Measurements from ENCODE around the gene KCNE5. TPM values are rescaled to one million over a fixed set of nuclear protein-coding genes. Genes with fewer than 3 reads are reported as not detected.
"Not testable (repeated sequence)": the region's sequence is repeated elsewhere in the genome, so short reads cannot be mapped to it uniquely, and the experiment has no call there.

The KCNE5 gene
- total RNA-seq, 1 donor from 2014 or later: 0.26 TPM

DNA sequence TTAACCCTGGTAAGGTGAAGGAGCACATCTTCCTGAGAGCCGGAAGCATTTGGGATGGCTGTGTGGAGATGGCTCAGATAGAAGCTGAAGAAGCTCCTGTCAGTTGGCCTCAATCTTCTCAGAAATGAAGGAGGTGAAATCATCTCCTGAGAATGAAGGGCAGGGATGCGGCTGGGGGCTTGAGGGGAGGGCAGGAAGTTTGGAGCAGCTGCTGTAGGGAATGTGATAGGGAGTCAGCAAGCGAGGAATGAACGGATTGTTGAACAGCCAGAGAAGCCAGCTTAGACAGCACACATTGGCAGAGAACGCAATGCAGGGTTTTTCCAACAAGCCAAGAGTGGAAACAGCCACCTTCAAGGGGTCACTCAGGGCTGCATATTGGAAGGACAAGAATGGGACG is 10.0 kb downstream of the KCNE5 start:
- DNase-seq (ENCODE audit: low spot score): no peak

- DNase-seq (ENCODE audit: low spot score): no peak
These were observed 23.5 kb downstream of the KCNE5 start for GRCh38 chrX:109601486-109601885.

- DNase-seq (ENCODE audit: low spot score): no peak
These were observed 24.7 kb downstream of the KCNE5 start for GRCh38 chrX:109600237-109600651.

DNA sequence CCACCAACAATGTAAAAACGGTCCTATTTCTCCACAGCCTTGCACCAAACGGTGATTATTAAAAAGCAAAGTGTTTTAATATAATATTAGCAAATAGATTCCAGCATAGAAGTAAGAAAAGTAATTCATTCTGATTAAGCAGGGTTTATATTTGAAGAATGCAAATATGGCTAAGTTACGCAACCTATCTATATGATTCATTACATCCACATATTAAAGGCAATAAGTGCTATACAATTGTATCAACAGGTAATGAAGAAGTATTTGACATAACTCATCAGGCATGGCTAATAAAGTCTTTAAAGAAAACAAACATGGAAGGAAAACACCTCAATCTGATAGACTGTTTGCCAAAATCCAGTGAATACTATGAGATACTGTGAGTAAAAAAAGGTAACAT is 29.0 kb downstream of the KCNE5 start:
- no peak for DNase-seq (ENCODE audit: low spot score)

GRCh38 chrX:109590176-109590575 is 34.8 kb downstream of the KCNE5 start:
- no peak for DNase-seq (ENCODE audit: low spot score)

DNA sequence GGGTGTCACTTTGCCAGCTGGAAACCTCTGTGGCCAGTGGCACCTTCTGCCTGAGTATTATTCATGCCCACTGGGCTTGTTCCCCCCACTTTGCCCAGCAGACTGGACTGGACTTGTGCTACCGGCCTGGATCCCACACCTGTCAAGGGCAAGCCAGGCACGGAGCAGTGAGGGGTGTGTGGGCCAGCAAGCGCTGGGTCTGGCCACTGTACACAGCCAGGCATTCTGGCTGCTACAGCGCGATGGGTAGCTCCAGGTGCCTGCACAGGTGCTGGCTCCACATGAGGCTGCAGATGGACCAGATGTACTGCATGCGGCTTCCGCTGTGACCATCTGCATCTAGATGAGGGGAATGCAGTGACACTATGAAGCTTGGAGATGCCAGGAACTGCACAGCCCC is 39.5 kb downstream of the KCNE5 start:
- no peak for DNase-seq (ENCODE audit: low spot score)

- no peak for DNase-seq (ENCODE audit: low spot score)
These were observed 46.1 kb downstream of the KCNE5 start for GRCh38 chrX:109578916-109579315.

- no peak for DNase-seq (ENCODE audit: low spot score)
These were observed 47.9 kb downstream of the KCNE5 start for GRCh38 chrX:109577055-109577454.

DNA sequence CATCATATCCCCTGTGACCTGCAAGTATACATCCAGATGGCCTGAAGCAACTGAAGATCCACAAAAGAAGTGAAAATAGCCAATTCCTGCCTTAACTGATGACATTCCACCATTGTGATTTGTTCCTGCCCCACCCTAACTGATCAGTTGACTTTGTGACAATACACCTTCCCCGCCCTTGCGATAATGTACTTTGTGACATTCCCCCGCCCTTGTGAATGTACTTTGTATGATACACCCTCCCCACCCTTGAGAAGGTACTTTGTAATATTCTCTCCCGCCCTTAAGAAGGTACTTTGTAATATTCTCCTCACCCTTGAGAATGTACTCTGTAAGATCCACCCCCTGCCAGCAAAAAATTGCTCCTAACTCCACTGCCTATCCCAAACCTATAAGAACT is 48.9 kb downstream of the KCNE5 start:
- not testable (repeated sequence) for DNase-seq (ENCODE audit: low spot score)

Other genes with a start within 250 kb of the KCNE5 start
- not detected for gene GUCY2F, start 143.1 kb downstream of the KCNE5 start, total RNA-seq
- gene NXT2, start 88.3 kb downstream of the KCNE5 start, total RNA-seq: 10.1 TPM
- 38.8 TPM for gene ACSL4, start 108.1 kb upstream of the KCNE5 start, total RNA-seq

Data from ureter (tissue), 1 donor.